ENCODE results near the gene VASH2.

VASH2 gene

DNA sequence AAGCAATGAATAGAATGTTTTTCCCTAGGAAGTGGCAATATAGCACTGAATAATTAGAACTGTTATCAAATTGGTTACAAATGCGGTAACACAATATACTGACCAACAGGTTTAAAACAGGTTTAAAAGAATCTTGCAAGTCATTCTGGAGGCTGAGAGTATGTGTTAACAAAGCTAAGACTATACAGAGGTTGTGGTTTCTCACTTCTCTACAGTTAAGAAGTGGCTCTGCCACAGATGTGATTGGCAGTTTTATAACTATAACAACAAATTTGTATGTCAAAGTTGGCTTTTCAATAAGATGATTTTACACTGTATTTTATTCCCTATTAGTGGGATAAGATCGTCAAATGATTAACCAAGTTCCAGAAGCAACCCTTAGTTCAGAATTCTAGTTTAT, 58.2 kb downstream of the VASH2 start (continued):
- TF ChIP-seq, protein P1, sequence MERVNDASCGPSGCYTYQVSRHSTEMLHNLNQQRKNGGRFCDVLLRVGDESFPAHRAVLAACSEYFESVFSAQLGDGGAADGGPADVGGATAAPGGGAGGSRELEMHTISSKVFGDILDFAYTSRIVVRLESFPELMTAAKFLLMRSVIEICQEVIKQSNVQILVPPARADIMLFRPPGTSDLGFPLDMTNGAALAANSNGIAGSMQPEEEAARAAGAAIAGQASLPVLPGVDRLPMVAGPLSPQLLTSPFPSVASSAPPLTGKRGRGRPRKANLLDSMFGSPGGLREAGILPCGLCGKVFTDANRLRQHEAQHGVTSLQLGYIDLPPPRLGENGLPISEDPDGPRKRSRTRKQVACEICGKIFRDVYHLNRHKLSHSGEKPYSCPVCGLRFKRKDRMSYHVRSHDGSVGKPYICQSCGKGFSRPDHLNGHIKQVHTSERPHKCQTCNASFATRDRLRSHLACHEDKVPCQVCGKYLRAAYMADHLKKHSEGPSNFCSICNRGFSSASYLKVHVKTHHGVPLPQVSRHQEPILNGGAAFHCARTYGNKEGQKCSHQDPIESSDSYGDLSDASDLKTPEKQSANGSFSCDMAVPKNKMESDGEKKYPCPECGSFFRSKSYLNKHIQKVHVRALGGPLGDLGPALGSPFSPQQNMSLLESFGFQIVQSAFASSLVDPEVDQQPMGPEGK (CRISPR knock-in tag; IDR thresholded peaks at IDR 0.05; ENCODE audit: borderline replicate concordance), result no peak
- TF ChIP-seq PPARA (CRISPR knock-in tag; IDR thresholded peaks at IDR 0.05; ENCODE audit: borderline replicate concordance) (no peak), ZFP3 (CRISPR knock-in tag; IDR thresholded peaks at IDR 0.05) (no peak), OSR1 (CRISPR knock-in tag; IDR thresholded peaks at IDR 0.05) (no peak), ZC3H10 (CRISPR knock-in tag; IDR thresholded peaks at IDR 0.05) (no peak)
- TF ChIP-seq, protein P2, sequence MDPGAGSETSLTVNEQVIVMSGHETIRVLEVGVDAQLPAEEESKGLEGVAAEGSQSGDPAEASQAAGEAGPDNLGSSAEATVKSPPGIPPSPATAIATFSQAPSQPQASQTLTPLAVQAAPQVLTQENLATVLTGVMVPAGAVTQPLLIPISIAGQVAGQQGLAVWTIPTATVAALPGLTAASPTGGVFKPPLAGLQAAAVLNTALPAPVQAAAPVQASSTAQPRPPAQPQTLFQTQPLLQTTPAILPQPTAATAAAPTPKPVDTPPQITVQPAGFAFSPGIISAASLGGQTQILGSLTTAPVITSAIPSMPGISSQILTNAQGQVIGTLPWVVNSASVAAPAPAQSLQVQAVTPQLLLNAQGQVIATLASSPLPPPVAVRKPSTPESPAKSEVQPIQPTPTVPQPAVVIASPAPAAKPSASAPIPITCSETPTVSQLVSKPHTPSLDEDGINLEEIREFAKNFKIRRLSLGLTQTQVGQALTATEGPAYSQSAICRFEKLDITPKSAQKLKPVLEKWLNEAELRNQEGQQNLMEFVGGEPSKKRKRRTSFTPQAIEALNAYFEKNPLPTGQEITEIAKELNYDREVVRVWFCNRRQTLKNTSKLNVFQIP (CRISPR knock-in tag; IDR thresholded peaks at IDR 0.05; ENCODE audit: borderline replicate concordance, low read depth), result no peak

DNA sequence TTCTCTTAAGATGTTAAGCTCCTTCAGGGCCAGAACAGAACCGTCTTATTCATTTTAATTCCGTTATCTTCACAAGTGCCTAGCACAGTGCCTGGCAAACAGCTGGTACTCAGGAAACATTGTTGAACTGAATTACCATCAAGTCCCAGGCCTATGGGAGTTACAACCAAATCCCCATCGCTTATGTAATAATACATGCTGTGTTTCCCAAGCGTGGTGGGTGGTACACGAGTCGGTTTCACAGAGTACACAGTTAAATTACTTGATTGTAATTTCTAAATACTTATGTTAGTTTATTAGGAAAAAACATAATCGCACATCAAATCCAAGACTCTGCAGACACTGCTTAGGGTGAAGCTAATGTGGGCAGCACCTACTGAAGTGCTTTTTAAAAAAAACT, 64.3 kb downstream of the VASH2 start:
- TF ChIP-seq ZNF8 (CRISPR knock-in tag; IDR thresholded peaks at IDR 0.05) (no peak), PPARA (CRISPR knock-in tag; IDR thresholded peaks at IDR 0.05; ENCODE audit: borderline replicate concordance) (no peak), SNAI2 (CRISPR knock-in tag; IDR thresholded peaks at IDR 0.05) (no peak), TCF4 (CRISPR knock-in tag; IDR thresholded peaks at IDR 0.05; ENCODE audit: borderline replicate concordance) (no peak), ZNF70 (CRISPR knock-in tag; IDR thresholded peaks at IDR 0.05) (no peak), ZFP3 (CRISPR knock-in tag; IDR thresholded peaks at IDR 0.05) (no peak), ISL1 (CRISPR knock-in tag; IDR thresholded peaks at IDR 0.05) (no peak), ZFP30 (CRISPR knock-in tag; IDR thresholded peaks at IDR 0.05) (no peak), ZC3H10 (CRISPR knock-in tag; IDR thresholded peaks at IDR 0.05) (no peak), ARNTL (CRISPR knock-in tag; IDR thresholded peaks at IDR 0.05; ENCODE audit: borderline replicate concordance, low read depth) (no peak), BACH2 (CRISPR knock-in tag; IDR thresholded peaks at IDR 0.05; ENCODE audit: borderline replicate concordance) (no peak), CSDC2 (CRISPR knock-in tag; IDR thresholded peaks at IDR 0.05) (no peak)
- TF ChIP-seq, protein P3, sequence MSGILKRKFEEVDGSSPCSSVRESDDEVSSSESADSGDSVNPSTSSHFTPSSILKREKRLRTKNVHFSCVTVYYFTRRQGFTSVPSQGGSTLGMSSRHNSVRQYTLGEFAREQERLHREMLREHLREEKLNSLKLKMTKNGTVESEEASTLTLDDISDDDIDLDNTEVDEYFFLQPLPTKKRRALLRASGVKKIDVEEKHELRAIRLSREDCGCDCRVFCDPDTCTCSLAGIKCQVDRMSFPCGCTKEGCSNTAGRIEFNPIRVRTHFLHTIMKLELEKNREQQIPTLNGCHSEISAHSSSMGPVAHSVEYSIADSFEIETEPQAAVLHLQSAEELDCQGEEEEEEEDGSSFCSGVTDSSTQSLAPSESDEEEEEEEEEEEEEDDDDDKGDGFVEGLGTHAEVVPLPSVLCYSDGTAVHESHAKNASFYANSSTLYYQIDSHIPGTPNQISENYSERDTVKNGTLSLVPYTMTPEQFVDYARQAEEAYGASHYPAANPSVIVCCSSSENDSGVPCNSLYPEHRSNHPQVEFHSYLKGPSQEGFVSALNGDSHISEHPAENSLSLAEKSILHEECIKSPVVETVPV (CRISPR knock-in tag; IDR thresholded peaks at IDR 0.05), result no peak
- peak; percentile 0; the same call in 1 of the 3 replicates for ATAC-seq

DNA sequence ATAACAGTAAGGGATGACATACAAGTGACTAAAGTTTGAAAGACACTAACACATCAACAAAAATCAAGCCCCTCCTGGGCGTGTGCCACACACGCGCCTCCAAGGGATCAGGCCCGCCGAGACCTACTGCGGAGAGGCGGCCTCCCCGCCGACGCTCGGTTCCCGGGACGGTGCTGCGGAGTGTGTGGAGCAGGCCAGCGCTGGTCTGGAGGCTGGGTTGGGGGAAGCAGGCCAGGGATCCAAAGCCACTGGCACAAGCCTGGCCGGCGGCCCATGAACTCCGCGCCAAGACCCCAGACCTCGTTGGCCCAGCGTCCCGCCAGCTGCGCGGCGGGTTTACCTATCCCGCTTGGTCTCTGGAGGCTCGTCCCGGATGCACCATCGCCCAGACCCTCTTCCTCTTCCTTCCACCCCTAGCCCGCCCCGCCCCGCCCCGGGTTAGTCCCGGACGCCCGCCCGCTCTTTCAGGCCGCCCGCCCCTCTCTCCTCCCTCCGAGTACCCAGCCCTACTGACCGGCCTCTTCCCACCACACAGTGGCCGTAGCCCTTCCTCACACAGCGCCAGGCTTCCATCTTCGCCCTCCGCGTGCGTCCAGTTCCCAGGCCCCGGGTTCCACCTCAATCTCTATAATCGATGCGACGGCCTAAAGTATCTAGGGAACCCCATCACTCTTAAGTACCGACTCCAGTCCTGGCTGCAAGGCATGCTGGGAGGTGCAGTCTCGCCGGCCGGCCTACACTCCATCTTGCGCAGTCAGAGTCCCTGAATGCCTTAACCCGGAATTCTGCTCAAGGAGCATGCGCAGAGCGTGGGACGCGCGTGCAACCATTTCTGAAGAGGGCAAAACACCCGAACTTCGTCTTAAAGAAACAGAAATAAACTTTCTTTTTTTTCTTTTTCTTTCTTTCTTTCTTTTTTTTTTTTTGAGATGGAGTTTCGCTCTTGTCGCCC, 65.0 kb downstream of the VASH2 start, which contains the start of gene ANGEL2:
Gene ANGEL2, minus strand, starts transcription at position 769 of the 952 bp plus-strand sequence. Its CDS starts 196 bp downstream, at position 573.
- TF ChIP-seq ZC3H10 (CRISPR knock-in tag; IDR thresholded peaks at IDR 0.05) (0 out of 2 replicates have a peak, but pooled peaks have one; percentile 26), RARB (CRISPR knock-in tag; IDR thresholded peaks at IDR 0.05) (no peak), PPARA (CRISPR knock-in tag; IDR thresholded peaks at IDR 0.05; ENCODE audit: borderline replicate concordance) (no peak), ARNTL (CRISPR knock-in tag; IDR thresholded peaks at IDR 0.05; ENCODE audit: borderline replicate concordance, low read depth) (no peak), OSR1 (CRISPR knock-in tag; IDR thresholded peaks at IDR 0.05) (no peak), TOX (CRISPR knock-in tag; IDR thresholded peaks at IDR 0.05; ENCODE audit: borderline replicate concordance) (no peak), ISL1 (CRISPR knock-in tag; IDR thresholded peaks at IDR 0.05) (no peak), ZNF70 (CRISPR knock-in tag; IDR thresholded peaks at IDR 0.05) (no peak)
- peak; percentile 98 for ATAC-seq

DNA sequence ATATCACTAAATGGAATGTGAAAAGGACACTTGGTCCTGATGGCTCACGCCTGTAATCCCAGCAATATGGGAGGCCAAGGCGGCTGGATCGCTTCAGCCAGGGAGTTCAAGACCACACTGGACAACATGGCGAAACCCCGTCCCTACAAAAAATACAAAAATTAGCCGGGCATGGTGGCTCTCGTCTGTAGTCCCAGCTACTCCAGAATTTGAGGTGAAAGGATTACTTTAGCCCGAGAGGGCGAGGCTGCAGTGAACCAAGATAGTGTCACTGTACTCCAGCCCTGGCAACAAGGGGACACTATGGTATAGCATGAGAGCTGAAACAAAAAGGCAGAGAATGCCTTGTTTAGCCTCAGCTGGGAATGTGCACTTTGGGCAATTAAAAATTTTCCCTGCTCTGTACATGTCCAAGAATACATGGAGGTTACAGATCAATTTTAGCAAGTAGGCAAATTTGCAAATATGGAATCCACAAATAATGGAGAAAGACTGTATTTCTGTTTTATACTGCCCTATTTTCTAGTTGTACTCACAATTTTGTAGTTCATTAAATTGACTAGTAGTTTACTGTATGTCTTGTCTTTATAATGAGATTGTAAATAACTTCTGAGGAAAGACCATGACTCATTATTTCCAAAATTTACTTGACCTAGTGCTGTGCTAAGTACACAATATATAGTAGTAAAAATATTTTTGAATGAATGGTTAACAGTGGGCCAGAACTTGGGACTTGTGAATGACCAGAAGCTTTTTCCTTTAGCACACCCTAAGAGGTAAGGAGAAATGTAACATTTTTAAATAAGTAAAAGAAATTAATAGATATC, 67.3 kb downstream of the VASH2 start:
- no peak for ATAC-seq
- TF ChIP-seq ZNF70 (CRISPR knock-in tag; IDR thresholded peaks at IDR 0.05) (no peak), ZFP30 (CRISPR knock-in tag; IDR thresholded peaks at IDR 0.05) (no peak), ESRRG (CRISPR knock-in tag; IDR thresholded peaks at IDR 0.05) (no peak), CSDC2 (CRISPR knock-in tag; IDR thresholded peaks at IDR 0.05) (no peak), PPARA (CRISPR knock-in tag; IDR thresholded peaks at IDR 0.05; ENCODE audit: borderline replicate concordance) (no peak), SNAI2 (CRISPR knock-in tag; IDR thresholded peaks at IDR 0.05) (no peak), OSR1 (CRISPR knock-in tag; IDR thresholded peaks at IDR 0.05) (no peak), ZC3H10 (CRISPR knock-in tag; IDR thresholded peaks at IDR 0.05) (no peak), RARB (CRISPR knock-in tag; IDR thresholded peaks at IDR 0.05) (no peak)
- TF ChIP-seq, protein P4, sequence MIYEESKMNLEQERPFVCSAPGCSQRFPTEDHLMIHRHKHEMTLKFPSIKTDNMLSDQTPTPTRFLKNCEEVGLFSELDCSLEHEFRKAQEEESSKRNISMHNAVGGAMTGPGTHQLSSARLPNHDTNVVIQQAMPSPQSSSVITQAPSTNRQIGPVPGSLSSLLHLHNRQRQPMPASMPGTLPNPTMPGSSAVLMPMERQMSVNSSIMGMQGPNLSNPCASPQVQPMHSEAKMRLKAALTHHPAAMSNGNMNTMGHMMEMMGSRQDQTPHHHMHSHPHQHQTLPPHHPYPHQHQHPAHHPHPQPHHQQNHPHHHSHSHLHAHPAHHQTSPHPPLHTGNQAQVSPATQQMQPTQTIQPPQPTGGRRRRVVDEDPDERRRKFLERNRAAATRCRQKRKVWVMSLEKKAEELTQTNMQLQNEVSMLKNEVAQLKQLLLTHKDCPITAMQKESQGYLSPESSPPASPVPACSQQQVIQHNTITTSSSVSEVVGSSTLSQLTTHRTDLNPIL (CRISPR knock-in tag; IDR thresholded peaks at IDR 0.05; ENCODE audit: low read depth), result no peak
- TF ChIP-seq, protein P5, sequence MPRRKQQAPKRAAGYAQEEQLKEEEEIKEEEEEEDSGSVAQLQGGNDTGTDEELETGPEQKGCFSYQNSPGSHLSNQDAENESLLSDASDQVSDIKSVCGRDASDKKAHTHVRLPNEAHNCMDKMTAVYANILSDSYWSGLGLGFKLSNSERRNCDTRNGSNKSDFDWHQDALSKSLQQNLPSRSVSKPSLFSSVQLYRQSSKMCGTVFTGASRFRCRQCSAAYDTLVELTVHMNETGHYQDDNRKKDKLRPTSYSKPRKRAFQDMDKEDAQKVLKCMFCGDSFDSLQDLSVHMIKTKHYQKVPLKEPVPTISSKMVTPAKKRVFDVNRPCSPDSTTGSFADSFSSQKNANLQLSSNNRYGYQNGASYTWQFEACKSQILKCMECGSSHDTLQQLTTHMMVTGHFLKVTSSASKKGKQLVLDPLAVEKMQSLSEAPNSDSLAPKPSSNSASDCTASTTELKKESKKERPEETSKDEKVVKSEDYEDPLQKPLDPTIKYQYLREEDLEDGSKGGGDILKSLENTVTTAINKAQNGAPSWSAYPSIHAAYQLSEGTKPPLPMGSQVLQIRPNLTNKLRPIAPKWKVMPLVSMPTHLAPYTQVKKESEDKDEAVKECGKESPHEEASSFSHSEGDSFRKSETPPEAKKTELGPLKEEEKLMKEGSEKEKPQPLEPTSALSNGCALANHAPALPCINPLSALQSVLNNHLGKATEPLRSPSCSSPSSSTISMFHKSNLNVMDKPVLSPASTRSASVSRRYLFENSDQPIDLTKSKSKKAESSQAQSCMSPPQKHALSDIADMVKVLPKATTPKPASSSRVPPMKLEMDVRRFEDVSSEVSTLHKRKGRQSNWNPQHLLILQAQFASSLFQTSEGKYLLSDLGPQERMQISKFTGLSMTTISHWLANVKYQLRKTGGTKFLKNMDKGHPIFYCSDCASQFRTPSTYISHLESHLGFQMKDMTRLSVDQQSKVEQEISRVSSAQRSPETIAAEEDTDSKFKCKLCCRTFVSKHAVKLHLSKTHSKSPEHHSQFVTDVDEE (CRISPR knock-in tag; IDR thresholded peaks at IDR 0.05), result no peak
- TF ChIP-seq, protein P1 (CRISPR knock-in tag; IDR thresholded peaks at IDR 0.05; ENCODE audit: borderline replicate concordance), result no peak

All from SK-N-SH treated with all-trans-retinoic acid at 6 μM for 48 hours (cell line).